Neural progenitor cell (in vitro differentiated cells): ENCODE measurements around the gene RTEL1. TPM values are rescaled to one million over a fixed set of nuclear protein-coding genes. Genes with fewer than 3 reads are reported as not detected.

Experiments
- DNase-seq: peaks from one replicate; pipeline ENCODE4 v3.0.0-alpha.2; 2016; ENCODE audit warnings: low spot score
- H2AFZ ChIP-seq: fragments of 200-600 bp; sonication (generic); replicated peaks from 2 replicates; pipeline ENCODE4 v1.6.1; 2016; ENCODE audit warnings: antibody characterized with exemption
- H3F3A ChIP-seq: fragments of 200-600 bp; sonication (generic); 2 replicates; pipeline ENCODE4 v1.6.1; 2016; ENCODE audit warnings: antibody characterized with exemption, low read depth
- H3K27ac ChIP-seq: fragments of 200-600 bp; sonication (generic); 2 replicates; pipeline ENCODE4 v1.5.1; 2016; ENCODE audit warnings: mild to moderate bottlenecking
- H3K27me3 ChIP-seq: fragments of 200-600 bp; sonication (generic); 2 replicates; pipeline ENCODE4 v1.6.1; 2016; ENCODE audit warnings: mild to moderate bottlenecking, moderate library complexity
- H3K36me3 ChIP-seq: fragments of 200-600 bp; sonication (generic); 2 replicates; pipeline ENCODE4 v1.5.1; 2016
- H3K4me1 ChIP-seq: fragments of 200-600 bp; sonication (generic); 2 replicates; pipeline ENCODE4 v1.6.1; 2016; ENCODE audit warnings: mixed run types
- H3K4me2 ChIP-seq: fragments of 200-600 bp; sonication (generic); 2 replicates; pipeline ENCODE4 v1.6.1; 2016
- H3K4me3 ChIP-seq: fragments of 200-600 bp; sonication (generic); 2 replicates; pipeline ENCODE4 v1.5.1; 2016
- H3K79me2 ChIP-seq: fragments of 200-600 bp; sonication (generic); 2 replicates; pipeline ENCODE4 v1.6.1; 2016; ENCODE audit warnings: low read depth
- H3K9ac ChIP-seq: fragments of 200-600 bp; sonication (generic); 2 replicates; pipeline ENCODE4 v1.6.1; 2016
- H3K9me3 ChIP-seq: fragments of 200-600 bp; sonication (generic); 2 replicates; pipeline ENCODE4 v1.5.1; 2016; ENCODE audit warnings: low read depth
- H4K20me1 ChIP-seq: fragments of 200-600 bp; sonication (generic); 2 replicates; pipeline ENCODE4 v1.6.1; 2016; ENCODE audit warnings: low read depth
- H3K27ac Mint-ChIP-seq: 3 replicates; pipeline ENCODE4 v1.8.0; 2021; ENCODE audit warnings: mixed read lengths
- H3K27me3 Mint-ChIP-seq: 2 replicates; pipeline ENCODE4 v1.8.0; 2022; ENCODE audit warnings: low read depth, mild to moderate bottlenecking, inconsistent platforms, moderate library complexity, mixed read lengths; ENCODE audit not compliant: insufficient read depth
- H3K36me3 Mint-ChIP-seq: 3 replicates; pipeline ENCODE4 v1.8.0; 2021; ENCODE audit warnings: mixed read lengths
- H3K4me1 Mint-ChIP-seq: 3 replicates; pipeline ENCODE4 v1.8.0; 2021; ENCODE audit warnings: mixed read lengths
- H3K4me3 Mint-ChIP-seq: 3 replicates; pipeline ENCODE4 v1.8.0; 2021; ENCODE audit warnings: mild to moderate bottlenecking, moderate library complexity, mixed read lengths
- H3K9me3 Mint-ChIP-seq: 3 replicates; pipeline ENCODE4 v1.8.0; 2020; ENCODE audit warnings: mixed read lengths
- EZH2 ChIP-seq: fragments of 200-600 bp; sonication (generic); IDR thresholded peaks from 2 replicates; pipeline ENCODE4 v1.6.1; 2017; ENCODE audit warnings: antibody characterized with exemption, mild to moderate bottlenecking, moderate library complexity
- EZH2phosphoT487 ChIP-seq: fragments of 200-600 bp; sonication (generic); IDR thresholded peaks from 2 replicates; pipeline ENCODE4 v1.6.1; 2017; ENCODE audit warnings: antibody characterized with exemption
- total RNA-seq: library from RNA; depleted of rRNA; stranded (reverse); fragments of >200 nt; gene quantifications from 2 replicates; pipeline ENCODE4 v1.2.3, GENCODE V29; 2015; ENCODE audit warnings: low replicate concordance
- TF ChIP-seq, protein P1 (sequence below): fragments of 200-600 bp; sonication (generic); IDR thresholded peaks from 2 replicates; pipeline ENCODE4 v1.5.1; 2017; ENCODE audit warnings: antibody characterized with exemption, mild to moderate bottlenecking

Gene RTEL1
- total RNA-seq, 1 donor from 2014 or later: 6.0 TPM

DNA sequence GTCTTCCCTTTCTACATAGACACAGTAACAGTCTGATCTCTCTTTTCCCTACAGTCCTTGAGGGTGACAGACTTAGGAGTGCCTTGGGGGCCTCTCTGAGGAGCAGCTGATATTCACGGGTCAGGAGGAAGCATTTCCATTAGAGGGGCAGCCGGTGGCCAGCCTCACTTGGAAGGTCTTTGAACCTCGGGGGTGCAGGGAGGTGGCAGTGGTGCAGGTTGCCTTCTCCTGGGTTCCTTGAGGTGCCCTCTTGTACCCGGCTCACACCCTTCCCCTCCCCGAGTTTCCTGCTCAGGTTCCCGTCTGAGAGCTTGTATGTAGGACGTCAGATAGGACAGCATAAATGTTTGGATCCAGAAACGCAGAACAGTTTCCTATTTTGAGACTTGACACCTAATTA is 2.5 kb downstream of the RTEL1 start:
- Mint-ChIP-seq H3K27me3 (peaks cover 10% of the 10 kb centered on the region), H3K4me1 (peaks cover 31% of the 10 kb centered on the region), H3K27ac (no peak overlapping the region), H3K9me3 (no peaks in the 10 kb centered on the region), H3K4me3 (peak overlapping the region; percentile 25), H3K36me3 (peaks cover 4% of the 10 kb centered on the region)
- Histone ChIP-seq H3K27ac (no peak overlapping the region), H3K79me2 (peaks cover 8% of the 10 kb centered on the region), H4K20me1 (peaks cover 3% of the 10 kb centered on the region), H3F3A (no peaks in the 10 kb centered on the region), H3K9me3 (no peaks in the 10 kb centered on the region), H3K4me3 (no peak overlapping the region), H3K27me3 (no peaks in the 10 kb centered on the region), H3K36me3 (no peaks in the 10 kb centered on the region), H3K9ac (no peak overlapping the region), H3K4me2 (no peak overlapping the region), H2AFZ (no peak overlapping the region), H3K4me1 (no peaks in the 10 kb centered on the region)
- no peak for DNase-seq
- TF ChIP-seq EZH2phosphoT487 (no peak), EZH2 (no peak)
- TF ChIP-seq, protein P1, sequence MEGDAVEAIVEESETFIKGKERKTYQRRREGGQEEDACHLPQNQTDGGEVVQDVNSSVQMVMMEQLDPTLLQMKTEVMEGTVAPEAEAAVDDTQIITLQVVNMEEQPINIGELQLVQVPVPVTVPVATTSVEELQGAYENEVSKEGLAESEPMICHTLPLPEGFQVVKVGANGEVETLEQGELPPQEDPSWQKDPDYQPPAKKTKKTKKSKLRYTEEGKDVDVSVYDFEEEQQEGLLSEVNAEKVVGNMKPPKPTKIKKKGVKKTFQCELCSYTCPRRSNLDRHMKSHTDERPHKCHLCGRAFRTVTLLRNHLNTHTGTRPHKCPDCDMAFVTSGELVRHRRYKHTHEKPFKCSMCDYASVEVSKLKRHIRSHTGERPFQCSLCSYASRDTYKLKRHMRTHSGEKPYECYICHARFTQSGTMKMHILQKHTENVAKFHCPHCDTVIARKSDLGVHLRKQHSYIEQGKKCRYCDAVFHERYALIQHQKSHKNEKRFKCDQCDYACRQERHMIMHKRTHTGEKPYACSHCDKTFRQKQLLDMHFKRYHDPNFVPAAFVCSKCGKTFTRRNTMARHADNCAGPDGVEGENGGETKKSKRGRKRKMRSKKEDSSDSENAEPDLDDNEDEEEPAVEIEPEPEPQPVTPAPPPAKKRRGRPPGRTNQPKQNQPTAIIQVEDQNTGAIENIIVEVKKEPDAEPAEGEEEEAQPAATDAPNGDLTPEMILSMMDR: no peak

DNA sequence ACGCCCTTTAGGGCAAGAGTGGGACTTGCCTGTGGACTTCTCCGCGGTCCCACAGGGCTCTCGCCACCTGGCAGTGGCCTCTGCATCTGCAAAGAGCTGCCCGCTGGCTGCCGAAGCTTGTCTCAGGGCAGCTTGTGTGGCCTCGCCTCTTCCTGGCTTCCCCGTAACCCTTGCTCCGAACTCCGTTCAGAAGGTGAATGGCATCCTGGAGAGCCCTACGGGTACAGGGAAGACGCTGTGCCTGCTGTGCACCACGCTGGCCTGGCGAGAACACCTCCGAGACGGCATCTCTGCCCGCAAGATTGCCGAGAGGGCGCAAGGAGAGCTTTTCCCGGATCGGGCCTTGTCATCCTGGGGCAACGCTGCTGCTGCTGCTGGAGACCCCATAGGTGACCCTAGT is 3.0 kb downstream of the RTEL1 start:
- H3K36me3 Mint-ChIP-seq: peaks cover 7% of the 10 kb centered on the region
- Histone ChIP-seq H4K20me1 (peaks cover 3% of the 10 kb centered on the region), H3F3A (no peaks in the 10 kb centered on the region), H3K9me3 (no peaks in the 10 kb centered on the region), H3K4me2 (no peak overlapping the region), H3K36me3 (no peaks in the 10 kb centered on the region), H3K4me3 (no peak overlapping the region), H3K27ac (no peak overlapping the region), H3K27me3 (no peaks in the 10 kb centered on the region), H3K4me1 (no peaks in the 10 kb centered on the region), H3K9ac (no peak overlapping the region), H3K79me2 (peaks cover 8% of the 10 kb centered on the region), H2AFZ (no peak overlapping the region)
- no peaks in the 10 kb centered on the region for H3K9me3 Mint-ChIP-seq
- H3K27me3 Mint-ChIP-seq: peaks cover 8% of the 10 kb centered on the region
- no peak overlapping the region for H3K4me3 Mint-ChIP-seq
- H3K4me1 Mint-ChIP-seq: peaks cover 31% of the 10 kb centered on the region
- no peak for DNase-seq
- no peak for TF ChIP-seq EZH2
- TF ChIP-seq, protein P1: no peak
- no peak for TF ChIP-seq EZH2phosphoT487
- H3K27ac Mint-ChIP-seq: no peak overlapping the region

DNA sequence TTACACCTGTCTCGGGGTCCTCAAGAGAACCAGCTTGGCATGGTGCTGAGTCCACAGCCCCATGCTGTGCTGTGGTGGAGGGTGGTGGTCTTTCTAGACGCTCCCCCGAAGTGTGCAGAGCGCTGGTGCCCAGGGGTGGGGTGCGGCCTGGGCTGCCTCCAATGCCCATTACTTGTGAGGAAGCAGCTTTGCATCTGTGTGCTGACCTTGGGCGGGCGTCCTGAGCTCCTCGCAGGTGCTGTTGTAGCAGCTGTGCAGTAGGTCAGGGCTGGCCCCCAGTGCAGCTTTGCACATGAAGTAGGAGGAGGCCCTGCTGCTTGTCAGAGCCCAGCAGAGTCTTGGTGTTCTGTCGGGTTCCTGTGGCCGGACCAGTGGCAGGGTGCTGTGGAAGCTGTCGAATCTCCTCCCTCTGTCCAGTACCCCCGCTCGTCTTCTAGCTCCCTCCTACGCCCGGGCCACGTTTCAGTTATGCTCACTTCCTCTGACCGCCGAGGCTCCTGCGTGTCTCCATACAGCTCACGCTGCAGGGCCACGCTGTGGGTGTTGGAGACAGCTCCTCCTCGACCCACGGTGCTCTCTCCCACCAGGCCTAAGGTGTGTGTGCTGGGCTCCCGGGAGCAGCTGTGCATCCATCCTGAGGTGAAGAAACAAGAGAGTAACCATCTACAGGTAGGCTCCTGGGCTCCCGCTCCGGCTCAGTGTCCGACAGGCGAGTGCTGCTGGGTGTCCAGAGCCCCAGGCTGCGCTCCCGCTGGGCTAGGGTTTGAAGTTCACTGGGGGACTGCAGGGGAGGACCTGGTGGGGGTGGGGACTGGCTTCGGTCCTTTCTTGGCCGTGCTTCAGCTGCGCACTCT is 4.1 kb downstream of the RTEL1 start:
- H3K9me3 ChIP-seq: no peaks in the 10 kb centered on the region
- H2AFZ ChIP-seq: no peak overlapping the region
- no peaks in the 10 kb centered on the region for H3K36me3 ChIP-seq
- no peaks in the 10 kb centered on the region for H3F3A ChIP-seq
- Mint-ChIP-seq H3K4me3 (peak overlapping the region; percentile 27), H3K27ac (no peak overlapping the region), H3K36me3 (peaks cover 13% of the 10 kb centered on the region), H3K4me1 (peaks cover 28% of the 10 kb centered on the region), H3K9me3 (no peaks in the 10 kb centered on the region), H3K27me3 (peaks cover 4% of the 10 kb centered on the region)
- H3K4me1 ChIP-seq: no peaks in the 10 kb centered on the region
- H3K4me2 ChIP-seq: no peak overlapping the region
- peaks cover 8% of the 10 kb centered on the region for H3K79me2 ChIP-seq
- H4K20me1 ChIP-seq: peaks cover 3% of the 10 kb centered on the region
- no peak overlapping the region for H3K9ac ChIP-seq
- DNase-seq: no peak
- H3K4me3 ChIP-seq: no peak overlapping the region
- no peak overlapping the region for H3K27ac ChIP-seq
- TF ChIP-seq EZH2phosphoT487 (no peak), EZH2 (no peak)
- TF ChIP-seq, protein P1: no peak
- H3K27me3 ChIP-seq: no peaks in the 10 kb centered on the region
